Measurements from ENCODE around the gene DCPS. TPM values are rescaled to one million over a fixed set of nuclear protein-coding genes. Genes with fewer than 3 reads are reported as not detected.

The DCPS gene
- total RNA-seq, 1 donor from 2014 or later: 15.5 TPM

- H3K9me3 ChIP-seq: no peaks in the 10 kb centered on the region
- no peak for DNase-seq
- no peak for TF ChIP-seq CTCF (IDR thresholded peaks at IDR 0.05)
- H3K4me1 ChIP-seq: peaks cover 23% of the 10 kb centered on the region
- ATAC-seq: no peak
- H3K36me3 ChIP-seq: peaks cover 25% of the 10 kb centered on the region
- H3K27ac ChIP-seq: no peak overlapping the region
- H3K4me3 ChIP-seq: no peak overlapping the region
- intact Hi-C loops (cut with DNase I): no loop called here
- H3K27me3 ChIP-seq: no peaks in the 10 kb centered on the region
These were observed 37.9 kb downstream of the DCPS start for GRCh38 chr11:126341760-126342161.

GRCh38 chr11:126343051-126343450 lies 39.2 kb downstream of the DCPS start:
- Histone ChIP-seq H3K27ac (no peak overlapping the region), H3K4me1 (peaks cover 28% of the 10 kb centered on the region), H3K4me3 (no peak overlapping the region), H3K9me3 (no peaks in the 10 kb centered on the region), H3K27me3 (no peaks in the 10 kb centered on the region), H3K36me3 (peaks cover 22% of the 10 kb centered on the region)
- no peak for DNase-seq
- no peak for ATAC-seq
- TF ChIP-seq CTCF (IDR thresholded peaks at IDR 0.05): no peak
- intact Hi-C loops (cut with DNase I): no loop called here

- DNase-seq (no peak), ATAC-seq (no peak)
- H3K4me3 ChIP-seq: no peak overlapping the region
- H3K27me3 ChIP-seq: no peaks in the 10 kb centered on the region
- TF ChIP-seq CTCF (IDR thresholded peaks at IDR 0.05): no peak
- H3K4me1 ChIP-seq: peaks cover 37% of the 10 kb centered on the region
- intact Hi-C loops (cut with DNase I): no loop called here
- H3K36me3 ChIP-seq: peaks cover 17% of the 10 kb centered on the region
- H3K27ac ChIP-seq: no peak overlapping the region
- H3K9me3 ChIP-seq: no peaks in the 10 kb centered on the region
These were observed 40.6 kb downstream of the DCPS start for GRCh38 chr11:126344141-126345080.

GRCh38 chr11:126345283-126345682 lies 41.4 kb downstream of the DCPS start:
- no peak for TF ChIP-seq CTCF (IDR thresholded peaks at IDR 0.05)
- ATAC-seq (no peak), DNase-seq (no peak)
- no peaks in the 10 kb centered on the region for H3K27me3 ChIP-seq
- H3K27ac ChIP-seq: peak overlapping the region; percentile 71
- no peaks in the 10 kb centered on the region for H3K9me3 ChIP-seq
- H3K4me1 ChIP-seq: peaks cover 29% of the 10 kb centered on the region
- no peak overlapping the region for H3K4me3 ChIP-seq
- H3K36me3 ChIP-seq: peaks cover 17% of the 10 kb centered on the region
- intact Hi-C loops (cut with DNase I): no loop called here

GRCh38 chr11:126345759-126346585 lies 42.1 kb downstream of the DCPS start:
- no peak for TF ChIP-seq CTCF (IDR thresholded peaks at IDR 0.05)
- intact Hi-C loops (cut with DNase I): no loop called here
- peak; percentile 52 for ATAC-seq
- H3K9me3 ChIP-seq: no peaks in the 10 kb centered on the region
- no peak for DNase-seq
- H3K27ac ChIP-seq: peak overlapping the region; percentile 71
- H3K36me3 ChIP-seq: peaks cover 16% of the 10 kb centered on the region
- no peak overlapping the region for H3K4me3 ChIP-seq
- peaks cover 31% of the 10 kb centered on the region for H3K4me1 ChIP-seq
- no peaks in the 10 kb centered on the region for H3K27me3 ChIP-seq
